NCI-H1930 (cell line): ENCODE measurements around the gene B4GALT6.

Source experiments
- DNase-seq, 2 experiments: peaks; one replicate each; lab custom pipeline; 2025; lab: John Stamatoyannopoulos, UW

The B4GALT6 gene

GRCh38 chr18:31591628-31592027, 92.8 kb downstream of the B4GALT6 start, which contains the start of gene TTR:
Gene TTR, plus strand, starts transcription at chr18:31591877. Its CDS starts 26 bp downstream, at chr18:31591903.
- no peak for DNase-seq

- DNase-seq: no peak
Observed at GRCh38 chr18:31591113-31591512, 93.3 kb downstream of the B4GALT6 start.

GRCh38 chr18:31590570-31590969, 93.8 kb downstream of the B4GALT6 start:
- no peak for DNase-seq

GRCh38 chr18:31587529-31587928, 96.9 kb downstream of the B4GALT6 start:
- no peak for DNase-seq

GRCh38 chr18:31586616-31587015, 97.8 kb downstream of the B4GALT6 start:
- DNase-seq: no peak

GRCh38 chr18:31585991-31586390, 98.4 kb downstream of the B4GALT6 start:
- no peak for DNase-seq

GRCh38 chr18:31583185-31583854, 101.1 kb downstream of the B4GALT6 start:
- DNase-seq: no peak

- DNase-seq: no peak
Observed at GRCh38 chr18:31581498-31582197, 102.7 kb downstream of the B4GALT6 start.

- DNase-seq: no peak
Observed at GRCh38 chr18:31579375-31579774, 105.0 kb downstream of the B4GALT6 start.

GRCh38 chr18:31578126-31578525, 106.3 kb downstream of the B4GALT6 start:
- DNase-seq: no peak

- DNase-seq: no peak
Observed at GRCh38 chr18:31577195-31577594, 107.2 kb downstream of the B4GALT6 start.

- DNase-seq: no peak
Observed at GRCh38 chr18:31576670-31577069, 107.7 kb downstream of the B4GALT6 start.

- DNase-seq: no peak
Observed at GRCh38 chr18:31575515-31576257, 108.7 kb downstream of the B4GALT6 start.

GRCh38 chr18:31574359-31574758, 110.0 kb downstream of the B4GALT6 start:
- no peak for DNase-seq
